HG03135 (cell line): Measurements from ENCODE around the gene PKD1L1.

Experiments used
- ATAC-seq: cut with Tn5 transposase; IDR thresholded peaks from one replicate; pipeline ENCODE4 v1.9.1; 2021; ENCODE audit warnings: mild to moderate bottlenecking, moderate library complexity; ENCODE audit not compliant: unreplicated experiment

The PKD1L1 gene

GRCh38 chr7:47881256-47881655 is 67.0 kb downstream of the PKD1L1 start:
- no peak for ATAC-seq

GRCh38 chr7:47878662-47879061 is 69.6 kb downstream of the PKD1L1 start:
- ATAC-seq = no peak

GRCh38 chr7:47877336-47877735 is 70.9 kb downstream of the PKD1L1 start:
- ATAC-seq = no peak

- no peak for ATAC-seq
Measured at GRCh38 chr7:47875998-47876744, 72.1 kb downstream of the PKD1L1 start.

- no peak for ATAC-seq
Measured at GRCh38 chr7:47875406-47875805, 72.9 kb downstream of the PKD1L1 start.

- ATAC-seq = no peak
Measured at GRCh38 chr7:47873762-47874161, 74.5 kb downstream of the PKD1L1 start.

- no peak for ATAC-seq
Measured at GRCh38 chr7:47867286-47867685, 81.0 kb downstream of the PKD1L1 start.

- no peak for ATAC-seq
Measured at GRCh38 chr7:47866120-47866519, 82.1 kb downstream of the PKD1L1 start.

GRCh38 chr7:47852330-47853245 is 95.7 kb downstream of the PKD1L1 start:
- no peak for ATAC-seq

GRCh38 chr7:47847207-47847606 is 101.1 kb downstream of the PKD1L1 start:
- ATAC-seq = no peak

GRCh38 chr7:47846138-47846836 is 102.0 kb downstream of the PKD1L1 start:
- ATAC-seq = no peak

- ATAC-seq = no peak
Measured at GRCh38 chr7:47844311-47844710, 104.0 kb downstream of the PKD1L1 start.

GRCh38 chr7:47843291-47843690 is 105.0 kb downstream of the PKD1L1 start:
- no peak for ATAC-seq

- no peak for ATAC-seq
Measured at GRCh38 chr7:47839381-47839780, 108.9 kb downstream of the PKD1L1 start.

- no peak for ATAC-seq
Measured at GRCh38 chr7:47837826-47838225, 110.4 kb downstream of the PKD1L1 start.

- ATAC-seq = no peak
Measured at GRCh38 chr7:47836503-47837202, 111.6 kb downstream of the PKD1L1 start.

GRCh38 chr7:47836080-47836479 is 112.2 kb downstream of the PKD1L1 start:
- no peak for ATAC-seq

- no peak for ATAC-seq
Measured at GRCh38 chr7:47833211-47833610, 115.1 kb downstream of the PKD1L1 start.

- ATAC-seq = no peak
Measured at GRCh38 chr7:47832105-47832715, 116.1 kb downstream of the PKD1L1 start.

- no peak for ATAC-seq
Measured at GRCh38 chr7:47830015-47830414, 118.3 kb downstream of the PKD1L1 start.
